Superior temporal gyrus (tissue), 1 donor: ENCODE measurements around the gene HNRNPF.

Experiments
- DNase-seq: peaks from one replicate; pipeline ENCODE4 v3.0.0-alpha.2; 2016; ENCODE audit errors: extremely low spot score

Gene HNRNPF

DNA sequence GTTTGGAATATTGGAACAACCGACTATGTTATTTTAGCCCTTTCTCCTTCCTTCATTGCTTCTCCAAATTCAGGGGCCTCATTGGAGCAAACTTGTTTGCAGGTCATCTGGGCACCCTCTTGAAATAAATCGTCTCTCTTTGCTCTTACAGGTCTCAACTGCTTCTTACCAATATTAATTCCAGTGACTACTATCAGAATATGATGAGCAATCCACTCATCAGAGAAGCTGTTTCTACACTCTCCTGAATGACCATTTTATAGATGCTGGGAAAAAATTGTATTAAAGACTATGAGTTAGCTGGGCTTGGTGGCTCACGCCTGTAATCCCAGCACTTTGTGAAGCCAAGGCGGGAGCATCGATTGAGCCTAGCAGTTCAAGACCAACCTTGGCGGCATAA lies 12.5 kb upstream of the HNRNPF start:
- no peak for DNase-seq

- DNase-seq = no peak
Measured at GRCh38 chr10:43421201-43421507, 12.2 kb upstream of the HNRNPF start.

DNA sequence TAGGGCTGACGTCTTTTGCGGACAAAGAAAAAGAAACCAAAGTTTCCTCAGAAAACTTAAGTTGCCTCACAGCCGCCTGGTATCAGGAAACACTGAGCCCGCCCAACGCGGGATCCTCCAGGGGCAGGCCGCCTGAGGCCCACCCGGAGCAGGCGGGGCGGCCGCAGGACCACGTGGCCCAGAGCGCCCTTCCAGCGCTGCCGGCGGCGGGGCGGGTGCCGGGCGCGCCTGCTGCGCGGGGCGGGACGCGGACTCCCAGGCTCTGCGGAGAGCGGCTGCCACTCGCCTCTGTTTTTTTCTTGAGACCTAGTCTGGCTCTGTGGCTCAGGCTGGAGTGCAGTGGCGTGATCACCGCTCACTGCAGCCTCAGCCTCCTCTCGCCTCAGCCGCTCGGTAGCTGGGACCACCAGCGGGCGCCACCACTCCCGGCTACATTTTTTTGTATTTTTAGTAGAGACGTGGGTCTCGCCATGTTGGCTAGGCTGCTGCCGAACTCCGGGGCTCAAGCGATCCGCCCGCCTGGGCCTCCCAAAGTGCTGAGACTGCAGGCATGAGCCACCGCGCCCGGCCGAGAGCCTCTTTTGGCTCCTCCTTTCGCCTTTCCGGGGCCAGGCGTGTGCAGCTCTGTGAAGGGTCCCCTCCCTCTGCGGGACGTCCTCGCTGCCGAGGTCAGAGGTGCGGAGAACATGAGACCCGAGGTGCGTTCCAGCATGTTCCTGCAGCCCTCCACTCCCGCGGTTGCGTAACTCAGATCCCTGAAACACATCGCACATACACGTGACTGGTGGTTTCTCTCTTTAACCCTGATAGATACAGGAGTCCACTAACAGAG lies 11.6 kb upstream of the HNRNPF start:
- DNase-seq = peak; percentile 82

GRCh38 chr10:43419997-43420368 lies 11.0 kb upstream of the HNRNPF start:
- no peak for DNase-seq

DNA sequence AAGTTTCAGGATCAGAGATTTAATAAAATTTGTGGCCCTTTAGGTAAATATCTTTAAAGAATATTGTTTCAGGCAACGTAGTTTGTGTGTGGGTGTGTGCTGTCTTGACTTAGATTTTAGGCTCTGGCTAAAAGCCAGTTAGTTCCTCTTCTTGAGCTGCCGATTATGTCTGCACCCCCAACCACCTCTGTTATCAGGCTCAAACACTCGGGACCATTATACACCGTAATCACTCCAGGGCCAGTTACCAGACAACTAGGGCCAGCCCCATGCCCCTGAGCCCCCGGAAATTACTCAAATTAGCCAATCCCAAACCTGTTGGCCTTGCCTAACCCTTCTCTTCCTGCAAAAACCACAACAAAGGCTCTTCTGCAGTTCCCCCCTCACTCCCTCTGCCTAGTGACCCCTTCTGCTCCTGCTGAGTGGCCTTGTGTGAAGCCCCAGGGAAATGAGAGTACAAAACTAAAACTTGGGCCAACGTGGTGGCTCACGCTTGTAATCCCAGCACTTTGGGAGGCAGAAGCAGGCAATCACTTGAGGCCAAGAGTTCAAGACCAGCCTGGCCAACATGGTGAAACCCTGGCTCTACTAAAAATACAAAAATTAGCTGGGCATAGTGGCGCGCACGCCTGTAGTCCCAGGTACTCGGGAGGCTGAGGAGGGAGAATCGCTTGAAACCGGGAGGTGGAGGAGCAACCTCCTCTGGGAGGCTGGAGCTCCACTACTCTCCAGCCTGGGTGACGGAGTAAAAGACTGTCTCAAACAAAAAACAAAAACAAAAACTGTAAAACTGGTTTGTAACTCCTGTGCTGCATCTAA lies 9.2 kb upstream of the HNRNPF start:
- DNase-seq = no peak

GRCh38 chr10:43415544-43415943 lies 6.6 kb upstream of the HNRNPF start:
- DNase-seq = no peak

- DNase-seq = no peak
Measured at GRCh38 chr10:43411536-43411935, 2.5 kb upstream of the HNRNPF start.

- DNase-seq = no peak
Measured at GRCh38 chr10:43410345-43410744, 1.4 kb upstream of the HNRNPF start.

DNA sequence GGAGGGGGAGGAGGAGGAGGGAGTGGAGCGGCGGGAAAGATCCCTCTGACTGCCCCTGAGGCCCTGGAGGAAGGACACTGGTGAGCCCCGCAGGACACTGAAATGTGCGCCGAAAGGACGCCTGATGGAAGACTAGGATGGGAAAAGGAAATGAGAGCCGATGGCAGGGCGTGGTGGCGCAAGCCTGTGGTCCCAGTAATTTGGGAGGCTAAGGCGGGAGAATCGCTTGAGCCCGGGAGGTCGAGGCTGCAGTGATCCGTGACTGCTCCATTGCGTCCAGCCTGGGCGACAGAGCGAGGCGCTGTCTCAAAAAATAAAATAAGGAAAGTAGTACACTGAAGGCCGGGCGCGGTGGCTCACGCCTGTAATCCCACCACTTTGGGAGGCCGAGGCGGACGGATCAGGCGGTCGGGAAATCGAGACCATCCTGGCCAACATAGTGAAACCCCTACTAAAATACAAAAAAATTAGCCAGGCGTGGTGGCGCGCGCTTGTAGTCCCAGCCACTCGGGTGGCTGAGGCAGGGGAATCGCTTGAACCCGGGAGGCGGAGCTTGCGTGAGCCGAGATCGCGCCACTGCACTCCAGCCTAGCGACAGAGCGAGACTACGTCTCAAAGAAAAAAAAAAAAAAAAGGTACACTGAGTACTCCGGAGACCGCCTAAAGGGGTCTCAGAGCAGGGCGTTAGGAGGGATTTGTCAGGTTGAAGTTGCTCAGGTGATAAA lies 561 bp upstream of the HNRNPF start:
- DNase-seq = no peak

DNA sequence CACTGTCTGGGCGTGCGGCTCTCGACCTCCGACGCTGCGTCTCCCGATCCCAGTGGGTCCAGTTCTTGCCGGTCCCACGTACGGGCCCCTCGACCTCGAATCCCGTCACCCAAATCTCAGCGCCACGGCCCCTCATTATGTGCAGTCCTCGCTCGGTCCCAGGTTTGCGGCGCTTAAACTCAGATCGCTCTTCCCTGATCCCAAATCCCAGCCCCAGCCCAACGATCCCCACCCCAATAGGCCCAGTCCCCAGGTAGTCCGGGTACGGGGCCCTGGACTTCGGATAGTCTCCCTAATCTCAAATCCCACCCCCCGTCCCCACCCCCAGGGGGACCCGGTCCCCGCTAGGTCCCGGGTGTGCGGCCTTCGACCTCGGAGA lies 666 bp downstream of the HNRNPF start:
- no peak for DNase-seq

DNA sequence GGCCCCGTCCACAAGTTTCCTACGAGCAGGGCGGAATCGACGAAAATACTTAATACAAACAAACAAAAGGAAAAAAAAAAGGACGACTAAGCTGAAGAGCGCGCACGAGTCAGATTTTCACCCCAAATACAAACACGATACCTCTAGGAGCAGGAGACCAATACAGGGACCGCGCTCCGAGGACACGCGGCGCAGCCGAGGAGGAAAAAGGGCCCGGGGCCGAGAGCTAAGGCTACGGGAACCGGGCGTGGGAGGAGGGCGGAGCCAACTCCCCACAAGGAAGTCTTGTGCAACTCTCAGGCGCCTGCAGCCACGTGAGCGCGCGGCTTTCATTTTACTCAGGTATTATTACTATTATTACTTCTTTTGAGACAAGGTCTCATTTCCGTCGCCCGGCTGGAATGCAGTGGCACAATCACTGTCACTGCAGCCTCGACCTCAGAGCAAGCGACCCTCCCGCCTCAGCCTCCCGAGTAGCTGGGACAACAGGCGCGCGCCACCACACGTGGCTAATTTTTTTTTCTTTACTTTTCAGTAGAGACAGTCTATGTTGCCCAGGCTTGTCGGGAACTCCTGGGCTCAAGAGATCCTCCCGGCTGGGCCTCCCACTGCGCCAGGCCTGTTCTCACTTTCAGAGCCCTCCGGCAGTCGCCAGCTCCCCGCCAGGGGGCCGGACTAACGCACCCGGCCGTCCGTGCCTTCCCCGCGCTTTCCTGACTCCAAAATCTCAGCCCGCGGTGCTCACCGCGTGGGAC lies 1.2 kb downstream of the HNRNPF start:
- DNase-seq = peak; percentile 81

GRCh38 chr10:43407148-43407575 lies 1.8 kb downstream of the HNRNPF start:
- no peak for DNase-seq

DNA sequence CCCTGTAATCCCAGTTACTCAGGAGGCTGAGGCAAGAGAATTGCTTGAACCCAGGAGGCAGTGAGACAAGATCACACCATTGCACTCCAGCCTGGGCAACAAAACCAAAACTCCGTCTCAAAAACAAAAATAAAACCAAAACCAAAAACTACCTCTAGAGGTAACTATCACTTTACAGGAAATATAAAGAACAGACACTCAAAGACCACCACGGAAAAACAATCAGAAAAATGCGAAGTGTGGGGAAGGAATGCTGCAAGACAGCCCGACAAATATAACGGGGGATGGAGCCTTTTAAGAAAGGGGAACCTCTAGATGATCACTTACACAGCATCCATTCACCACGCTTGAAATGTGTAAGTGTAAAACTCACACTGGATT lies 4.3 kb downstream of the HNRNPF start:
- DNase-seq = no peak

- no peak for DNase-seq
Measured at GRCh38 chr10:43403911-43404703, 4.9 kb downstream of the HNRNPF start.

DNA sequence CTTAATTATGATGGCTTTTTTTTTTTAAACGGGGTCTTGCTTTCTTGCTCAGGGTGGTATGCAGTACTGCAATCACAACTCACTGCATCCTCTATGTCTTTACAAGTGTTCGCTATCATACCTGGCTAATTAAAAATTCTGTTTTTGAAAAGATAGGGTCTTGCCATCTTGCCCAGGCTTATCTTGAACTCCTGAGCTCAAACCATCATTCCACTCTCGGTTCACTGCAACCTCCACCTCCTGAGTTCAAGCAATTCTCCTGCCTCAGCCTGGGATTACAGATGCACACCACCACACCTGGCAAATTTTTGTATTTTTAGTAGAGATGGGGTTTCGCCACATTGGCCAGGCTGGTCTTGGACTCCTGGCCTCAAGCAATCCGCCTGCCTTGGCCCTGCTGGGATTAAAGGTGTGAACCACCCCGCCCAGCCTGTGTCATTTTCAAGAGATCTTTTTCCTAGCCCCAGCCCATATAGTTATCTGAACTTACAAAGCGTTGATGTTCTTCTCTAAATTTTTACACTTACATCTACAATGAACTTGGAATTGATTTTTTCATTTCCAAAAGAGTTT lies 6.0 kb downstream of the HNRNPF start:
- no peak for DNase-seq

DNA sequence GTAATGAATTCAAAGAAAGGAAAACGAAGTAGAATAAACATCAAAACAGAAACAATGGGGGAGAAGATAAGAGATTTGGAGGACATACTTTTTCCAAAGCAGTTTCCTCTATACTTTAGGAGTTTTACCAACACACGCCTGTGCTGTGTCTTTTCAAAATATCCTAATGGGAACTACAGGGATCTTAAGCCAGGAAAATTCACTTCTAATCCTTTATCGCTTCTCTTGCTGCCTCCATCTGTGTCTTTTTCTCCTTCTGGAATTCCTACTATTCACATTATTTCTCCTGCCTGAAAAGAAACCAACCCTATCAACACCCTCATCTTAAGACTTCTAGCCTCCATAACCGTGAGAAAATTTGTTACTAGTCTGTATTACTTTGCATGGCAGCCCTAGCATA lies 6.8 kb downstream of the HNRNPF start:
- no peak for DNase-seq

- DNase-seq = no peak
Measured at GRCh38 chr10:43401627-43402026, 7.4 kb downstream of the HNRNPF start.

GRCh38 chr10:43399320-43400310 lies 9.4 kb downstream of the HNRNPF start:
- DNase-seq = no peak

GRCh38 chr10:43398939-43399319 lies 10.1 kb downstream of the HNRNPF start:
- no peak for DNase-seq
